ENCODE results near the gene ARHGAP35. TPM values are rescaled to one million over a fixed set of nuclear protein-coding genes. Genes with fewer than 3 reads are reported as not detected.

The ARHGAP35 gene
- total RNA-seq, 1 donor from 2014 or later: 57.9 TPM

- Histone ChIP-seq H3K9me3 (ENCODE audit: insufficient read depth, low read depth, low read length) (no peaks in the 10 kb centered on the region), H3K27ac (ENCODE audit: low read depth, low read length) (no peak overlapping the region), H3K27me3 (ENCODE audit: insufficient read depth, low read length) (no peaks in the 10 kb centered on the region), H4K20me1 (ENCODE audit: insufficient read depth, low read length) (peaks cover 47% of the 10 kb centered on the region), H2AFZ (ENCODE audit: low read depth, low read length) (no peak overlapping the region), H3K4me3 (ENCODE audit: insufficient read depth, low read depth, low read length) (no peak overlapping the region), H3K79me2 (ENCODE audit: insufficient read depth, low read length) (peaks cover 98% of the 10 kb centered on the region), H3K4me1 (ENCODE audit: insufficient read depth, low read length) (peaks cover 18% of the 10 kb centered on the region), H3K36me3 (ENCODE audit: insufficient read depth, low read length) (no peaks in the 10 kb centered on the region), H3K9ac (ENCODE audit: low read length) (no peak overlapping the region), H3K4me2 (ENCODE audit: low read length) (no peak overlapping the region)
- H3K4me1 Mint-ChIP-seq (ENCODE audit: low read depth, unreplicated experiment): peaks cover 33% of the 10 kb centered on the region
- no peak overlapping the region for H3K4me3 Mint-ChIP-seq (ENCODE audit: unreplicated experiment)
- TF ChIP-seq EZH2 (IDR thresholded peaks at IDR 0.05; ENCODE audit: insufficient read depth, low read length): no peak
- no peak for TF ChIP-seq CTCF (IDR thresholded peaks at IDR 0.05; ENCODE audit: insufficient read depth, low read depth, low read length)
- no peak overlapping the region for H3K27ac Mint-ChIP-seq (ENCODE audit: unreplicated experiment)
- FAIRE-seq (no peak), DNase-seq (ENCODE audit: low read depth) (no peak)
- no peaks in the 10 kb centered on the region for H3K36me3 Mint-ChIP-seq (ENCODE audit: low read depth, unreplicated experiment)
- no peaks in the 10 kb centered on the region for H3K27me3 Mint-ChIP-seq (ENCODE audit: low read depth, unreplicated experiment)
- H3K9me3 Mint-ChIP-seq (ENCODE audit: unreplicated experiment): no peaks in the 10 kb centered on the region
Measured at GRCh38 chr19:46909356-46909755, 48.6 kb downstream of the ARHGAP35 start.

Other genes with a start within 250 kb of the ARHGAP35 start
- gene PTGIR, start 235.9 kb upstream of the ARHGAP35 start, total RNA-seq: 0.50 and 0.52 TPM in 2 replicates
- not detected in 2 replicates for gene GNG8, start 224.8 kb upstream of the ARHGAP35 start, total RNA-seq
- gene DACT3, start 199.8 kb upstream of the ARHGAP35 start, total RNA-seq: 19.8 and 27.7 TPM in 2 replicates
- 45.8 and 54.6 TPM in 2 replicates for gene PRKD2, start 143.9 kb upstream of the ARHGAP35 start, total RNA-seq
- 25.1 and 28.1 TPM in 2 replicates for gene FKRP, start 114.9 kb upstream of the ARHGAP35 start, total RNA-seq
- 75.0 and 80.8 TPM in 2 replicates for gene STRN4, start 114.5 kb upstream of the ARHGAP35 start, total RNA-seq
- gene SLC1A5, start 72.4 kb upstream of the ARHGAP35 start, total RNA-seq: 233 and 270 TPM in 2 replicates
- 262 and 278 TPM in 2 replicates for gene AP2S1, start 10.2 kb upstream of the ARHGAP35 start, total RNA-seq
- 2.5 and 3.6 TPM in 2 replicates for gene NPAS1, start 158.8 kb downstream of the ARHGAP35 start, total RNA-seq
- 36.5 and 39.9 TPM in 2 replicates for gene TMEM160, start 187.6 kb downstream of the ARHGAP35 start, total RNA-seq

All from astrocyte (in vitro differentiated cells and primary cell).